HG02571 (cell line): Measurements from ENCODE around the gene KCTD18.

Source experiments
- ATAC-seq: cut with Tn5 transposase; IDR thresholded peaks from one replicate; pipeline ENCODE4 v1.9.1; 2021; ENCODE audit warnings: mild to moderate bottlenecking, moderate library complexity; ENCODE audit not compliant: unreplicated experiment

Gene KCTD18

DNA sequence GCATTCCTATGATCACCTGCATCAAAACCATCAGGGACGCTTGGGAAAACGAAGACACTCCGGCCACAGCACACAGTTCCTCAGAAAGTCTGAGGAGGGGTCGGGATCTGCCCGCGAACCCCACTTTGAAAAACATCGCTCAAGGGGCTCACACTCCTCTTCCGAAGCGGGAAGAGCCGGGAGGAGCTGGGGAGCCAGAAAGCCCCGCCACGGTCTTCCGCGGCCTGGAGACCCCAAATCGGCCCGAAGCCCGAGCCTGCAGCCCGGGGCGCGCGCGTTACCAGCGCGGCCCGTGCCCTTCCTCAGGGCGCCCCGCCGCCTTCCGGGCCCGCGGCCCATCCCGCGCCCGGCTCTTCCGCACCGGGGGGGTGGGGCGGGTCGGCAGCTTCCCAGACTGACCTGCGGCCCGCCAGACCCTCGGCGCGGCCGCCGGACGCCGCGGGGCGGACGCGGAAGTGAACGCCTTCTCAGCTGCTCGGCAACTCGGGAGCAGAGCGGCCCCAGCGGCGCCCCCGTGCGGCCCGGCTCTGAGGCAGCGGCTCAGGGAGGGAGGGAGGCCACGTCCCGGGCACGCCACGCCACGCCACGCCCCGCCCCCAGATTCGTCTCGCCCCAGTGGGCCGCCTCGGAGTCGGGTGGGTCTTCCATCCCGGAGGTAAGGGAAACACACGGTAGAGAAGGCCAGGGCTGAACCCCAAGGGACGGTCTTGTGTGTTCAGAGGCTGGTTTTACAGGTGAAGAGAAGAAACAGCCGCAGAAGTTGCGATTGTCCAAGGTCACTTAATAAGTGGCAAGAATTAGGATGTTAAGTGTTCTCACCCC, at the start of gene KCTD18:
KCTD18 (minus strand) TSS at position 457 of the 822 bp plus-strand sequence. CDS start 3,052 bp downstream, outside the sequence.
- ATAC-seq = peak; percentile 99

DNA sequence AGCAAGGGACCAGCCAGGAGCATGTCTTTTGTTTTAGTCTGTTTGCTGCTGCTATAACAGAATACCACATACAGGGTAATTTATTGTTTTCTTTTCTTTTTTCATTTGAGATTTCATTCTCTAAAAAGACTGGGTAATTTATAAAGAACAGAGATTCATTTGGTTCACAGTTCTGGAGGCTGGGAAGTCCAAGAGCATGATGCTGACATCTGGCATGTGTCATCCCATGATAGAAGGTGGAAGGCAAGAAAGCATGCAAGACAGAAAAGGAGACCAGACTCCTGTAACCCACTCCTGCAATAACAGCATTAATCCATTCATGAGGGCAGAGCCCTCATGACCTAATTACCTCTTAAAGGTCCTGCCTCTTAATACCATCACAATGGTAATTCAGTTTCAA, 30.9 kb upstream of the KCTD18 start:
- ATAC-seq = no peak

DNA sequence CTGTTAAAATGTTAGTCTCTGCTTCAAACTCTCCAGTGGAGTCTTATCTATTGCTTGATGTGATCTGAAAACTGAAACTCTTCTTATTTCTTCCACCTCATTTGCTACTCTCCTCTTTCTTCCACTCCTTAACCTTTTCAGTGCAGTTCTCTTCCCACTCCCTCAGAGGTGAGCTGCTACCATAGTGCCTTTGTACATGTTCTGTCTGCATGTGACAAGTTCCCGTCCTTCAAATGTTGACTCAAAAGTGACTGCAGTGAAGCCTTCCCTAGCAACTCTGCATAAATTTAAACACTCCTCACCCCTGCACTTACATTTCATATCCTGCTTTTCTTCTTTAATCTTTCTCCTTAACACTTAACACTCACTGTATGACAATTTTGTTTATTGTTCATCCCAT, 28.3 kb upstream of the KCTD18 start:
- no peak for ATAC-seq

GRCh38 chr2:200534572-200534971, 24.7 kb upstream of the KCTD18 start:
- no peak for ATAC-seq

GRCh38 chr2:200533754-200534153, 23.9 kb upstream of the KCTD18 start:
- ATAC-seq = no peak

- no peak for ATAC-seq
Measured at GRCh38 chr2:200528228-200528627, 18.4 kb upstream of the KCTD18 start.

GRCh38 chr2:200525882-200526651, 16.2 kb upstream of the KCTD18 start, which contains the start of gene SGO2:
SGO2 (plus strand) TSS chr2:200526207; CDS start chr2:200532976, 6,769 bp downstream.
- peak; percentile 99 for ATAC-seq

- ATAC-seq = no peak
Measured at GRCh38 chr2:200525551-200525881, 15.6 kb upstream of the KCTD18 start.

DNA sequence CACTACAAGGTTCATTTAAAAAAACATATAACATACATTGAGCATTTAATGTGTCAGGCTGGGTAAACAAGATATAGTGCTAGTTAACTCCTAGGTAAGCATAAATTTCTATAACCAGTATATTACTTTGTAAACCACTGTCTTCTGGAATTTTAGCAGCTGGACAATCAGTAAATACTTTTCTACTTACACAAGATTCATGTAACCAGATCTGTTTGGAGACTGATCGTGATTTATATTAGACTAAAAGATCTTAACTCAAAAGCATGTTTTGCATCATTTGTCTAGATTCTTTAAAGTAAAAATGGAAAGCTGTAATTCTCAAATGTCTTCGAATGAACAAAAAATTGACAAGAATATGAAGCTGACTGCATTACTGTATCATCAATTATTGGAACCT, 15.2 kb upstream of the KCTD18 start:
- ATAC-seq = no peak

- no peak for ATAC-seq
Measured at GRCh38 chr2:200523604-200524003, 13.7 kb upstream of the KCTD18 start.

DNA sequence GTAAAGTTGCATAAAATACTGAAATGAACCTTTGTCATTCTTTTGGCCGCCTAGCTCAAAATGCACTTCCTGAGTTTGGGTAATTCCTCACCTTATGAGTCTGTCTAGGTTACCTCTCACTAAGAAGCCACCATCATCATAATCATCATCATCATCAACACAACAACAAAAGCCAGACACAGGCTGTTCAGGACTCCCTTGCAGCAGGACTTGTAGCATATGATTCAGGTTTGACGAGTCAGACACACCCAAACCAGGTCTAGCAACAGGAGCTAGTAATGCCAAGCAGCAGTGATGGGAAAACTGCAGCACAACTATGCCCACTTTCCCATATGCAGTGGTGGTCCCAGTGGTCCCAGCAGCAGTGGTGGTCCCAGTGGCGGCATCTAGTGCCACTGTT, 13.3 kb upstream of the KCTD18 start:
- no peak for ATAC-seq

DNA sequence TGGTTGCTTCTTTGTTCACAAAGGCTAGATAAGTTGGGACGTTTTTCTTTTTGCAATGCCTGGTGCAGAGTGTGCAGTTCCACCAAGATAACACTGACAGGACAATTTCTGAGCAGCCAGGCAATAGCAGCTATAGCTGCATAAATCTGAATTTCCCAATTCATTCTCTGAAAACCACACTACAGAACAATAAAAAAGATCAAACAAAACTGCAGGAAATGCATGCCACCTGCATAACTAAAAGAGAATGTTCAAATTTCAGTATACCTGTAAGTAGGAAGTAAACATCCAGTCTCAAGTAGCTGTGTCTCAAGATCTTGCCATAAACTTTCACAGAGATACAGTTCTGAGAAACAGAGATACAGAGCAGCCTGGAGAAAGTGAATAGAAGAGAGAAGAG, 5.3 kb upstream of the KCTD18 start:
- no peak for ATAC-seq

DNA sequence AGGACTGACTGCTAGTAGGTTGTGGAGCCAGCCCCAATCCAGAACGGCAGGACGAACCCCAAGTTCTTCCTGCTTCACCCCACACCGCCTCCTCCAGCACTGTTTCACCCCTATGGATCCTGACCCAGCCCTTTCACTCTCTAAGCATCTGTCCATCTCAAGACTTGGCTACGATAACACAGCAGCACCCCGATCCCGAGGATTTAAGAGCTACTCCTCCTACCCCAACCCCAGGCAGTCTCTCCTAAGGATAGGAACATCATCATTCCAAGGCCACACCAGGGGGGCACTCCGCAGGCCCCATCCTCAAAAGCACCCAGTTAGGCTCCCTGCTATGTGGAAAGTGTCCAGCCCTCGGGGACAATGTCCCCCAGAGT, 645 bp downstream of the KCTD18 start:
- peak; percentile 6 for ATAC-seq

GRCh38 chr2:200507179-200507578, 2.7 kb downstream of the KCTD18 start:
- no peak for ATAC-seq

- no peak for ATAC-seq
Measured at GRCh38 chr2:200506679-200507078, 3.2 kb downstream of the KCTD18 start.

DNA sequence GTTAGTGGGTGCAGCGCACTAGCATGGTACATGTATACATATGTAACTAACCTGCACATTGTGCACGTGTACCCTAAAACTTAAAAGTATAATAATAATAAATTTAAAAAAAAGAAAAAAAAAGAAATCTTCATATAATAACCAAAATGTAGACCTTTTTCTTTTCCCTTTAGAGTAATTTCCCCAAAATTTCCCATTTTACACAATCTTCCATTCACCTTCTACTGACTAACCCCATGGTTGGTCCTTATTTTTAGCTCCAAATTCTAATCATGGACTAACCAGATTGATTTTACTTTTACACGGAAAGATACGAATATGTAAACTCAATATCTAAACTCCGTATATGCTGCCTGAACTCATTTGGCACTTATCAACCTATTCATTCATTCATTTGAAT, 7.7 kb downstream of the KCTD18 start:
- ATAC-seq = no peak

DNA sequence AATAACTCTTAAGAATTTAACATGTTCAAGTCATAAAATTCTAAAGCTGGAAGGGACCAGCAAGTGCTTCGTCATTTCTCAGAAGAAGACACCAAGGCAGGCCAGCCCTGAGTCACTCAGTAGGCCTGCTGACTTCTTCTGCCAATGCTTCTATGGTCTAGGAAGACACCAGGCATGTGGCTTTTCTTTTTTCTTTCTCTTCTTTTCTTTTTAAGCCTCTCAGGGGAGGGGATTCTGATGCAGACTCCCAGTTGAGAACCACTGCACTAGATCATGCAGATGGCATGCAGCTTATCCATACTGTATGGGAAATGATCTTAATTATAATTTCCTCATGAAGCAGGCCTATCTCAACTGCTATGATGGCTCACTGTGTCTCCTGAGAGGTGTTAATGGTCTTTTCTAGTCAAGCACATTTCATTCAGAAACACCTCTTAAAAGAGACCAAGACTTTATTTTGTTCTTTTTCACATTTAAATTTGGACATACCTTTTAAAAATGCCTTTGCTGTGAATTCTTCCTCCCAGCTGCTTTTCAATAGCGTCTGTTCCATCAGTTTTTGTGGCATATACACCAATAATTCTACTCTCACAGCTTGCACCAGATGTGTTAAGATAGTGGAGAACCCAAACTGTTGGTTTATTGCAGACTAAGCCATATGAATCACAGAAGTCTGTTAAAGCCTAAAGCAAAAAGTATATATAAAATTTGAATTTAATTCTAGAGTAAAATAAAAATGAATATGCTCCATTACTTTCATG, 11.3 kb downstream of the KCTD18 start:
- no peak for ATAC-seq

GRCh38 chr2:200496696-200497095, 13.2 kb downstream of the KCTD18 start:
- no peak for ATAC-seq

DNA sequence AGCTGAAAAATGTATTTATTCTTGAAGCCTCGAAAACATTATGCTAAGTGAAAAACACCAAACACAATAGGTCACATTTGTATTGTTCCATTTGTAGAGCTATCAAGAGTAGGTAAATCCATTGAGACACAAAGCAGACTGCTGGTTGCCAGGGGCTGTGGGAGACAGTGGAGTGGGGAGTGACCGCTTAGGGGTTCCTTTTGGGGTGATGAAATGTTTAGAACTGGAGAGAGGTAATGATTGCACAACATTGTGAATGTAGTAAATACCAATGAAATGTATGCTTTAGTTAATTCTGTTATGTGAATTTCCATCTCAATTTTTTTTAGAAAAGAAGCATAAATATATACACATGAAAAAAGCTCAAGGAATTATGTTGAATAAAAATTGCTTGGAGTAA, 15.8 kb downstream of the KCTD18 start:
- no peak for ATAC-seq

DNA sequence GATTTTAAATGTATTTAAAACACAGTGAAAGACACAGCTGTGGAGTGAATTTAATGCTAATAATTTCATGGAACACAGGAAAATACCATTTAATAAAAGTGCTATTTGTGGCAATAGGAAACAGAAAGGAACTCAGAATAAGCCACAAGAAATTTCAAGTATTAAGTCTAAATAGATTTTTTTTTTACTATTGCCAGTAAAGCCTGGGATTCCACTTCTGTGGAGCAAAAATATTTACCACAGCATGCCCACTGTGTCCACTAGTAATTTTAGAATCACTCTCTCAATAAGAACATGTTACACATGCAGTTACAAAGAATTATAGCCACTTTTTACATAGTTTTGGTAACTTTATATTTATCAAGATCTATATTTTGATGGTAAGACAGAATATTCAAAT, 17.2 kb downstream of the KCTD18 start:
- ATAC-seq = no peak

DNA sequence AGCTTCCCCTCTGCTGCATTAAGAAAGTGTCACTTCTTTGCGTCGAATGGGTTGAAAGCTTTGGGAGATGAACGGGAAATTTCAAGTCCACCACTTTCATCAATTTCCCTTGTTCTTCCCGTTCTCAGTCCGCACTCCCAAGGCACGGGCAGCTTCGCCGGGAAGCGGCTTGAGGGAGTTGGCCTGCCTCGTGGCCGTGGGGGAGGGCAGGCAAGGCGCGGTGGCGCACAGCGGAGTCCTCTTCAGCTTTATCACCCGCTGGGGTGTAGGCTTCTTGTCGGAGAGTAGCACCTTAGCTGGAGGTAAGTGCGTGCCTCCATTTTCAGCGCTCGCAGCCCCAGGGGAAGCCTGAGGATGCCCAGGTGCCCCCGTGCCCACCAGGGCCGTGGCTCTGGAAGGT, 19.9 kb downstream of the KCTD18 start:
- ATAC-seq = no peak

DNA sequence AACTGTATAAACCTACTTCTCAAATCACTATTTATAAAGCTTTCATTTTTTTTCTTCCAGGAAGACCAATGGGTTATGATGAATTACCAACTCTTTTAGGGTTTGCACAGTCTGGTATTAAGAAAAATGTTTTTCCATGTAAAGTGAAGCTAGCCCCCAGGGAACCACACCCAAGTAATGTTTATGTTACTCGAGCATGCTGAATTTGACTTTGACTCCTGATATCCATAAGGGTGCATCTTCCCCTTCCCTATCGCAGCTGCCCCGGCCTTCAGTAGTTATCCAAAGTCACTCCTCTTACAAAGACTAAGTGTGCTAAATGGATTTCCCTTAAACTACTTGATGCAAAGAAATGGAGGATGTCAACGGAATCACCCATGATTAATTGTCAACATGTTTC, 21.7 kb downstream of the KCTD18 start:
- ATAC-seq = no peak
